ENCODE data around the gene SLC9A5. TPM values are rescaled to one million over a fixed set of nuclear protein-coding genes. Genes with fewer than 3 reads are reported as not detected.

Gene SLC9A5
- total RNA-seq, 4 donors from 2014 or later, result 0.19 TPM; not detected in 3

GRCh38 chr16:67201411-67202345 lies 47.1 kb upstream of the SLC9A5 start:
- H3K27ac ChIP-seq, result no peak overlapping the region
- no peak overlapping the region for H3K4me3 ChIP-seq
- no peaks in the 10 kb centered on the region for H3K9me3 ChIP-seq
- TF ChIP-seq CTCF (IDR thresholded peaks at IDR 0.05) (no peak), POLR2A (IDR thresholded peaks at IDR 0.05) (no peak)
- intact Hi-C loops (cut with DNase I), result no loop called here
- H3K4me1 ChIP-seq, result peaks cover 11 to 46% (median 15%) of the 10 kb centered on the region in 3 donors
- DNase-seq, result no peak
- peaks cover 41 to 81% (median 44%) of the 10 kb centered on the region in 3 donors for H3K36me3 ChIP-seq
- WGBS, 2 donors, result 90% methylated on average over 10 of the region's 40 CpGs; no CpG with 5 or more reads in 1 of the 2 donors
- no peaks in the 10 kb centered on the region for H3K27me3 ChIP-seq

- H3K36me3 ChIP-seq, result peaks cover 36 to 73% (median 37%) of the 10 kb centered on the region in 3 donors
- peaks cover 11 to 46% (median 15%) of the 10 kb centered on the region in 3 donors for H3K4me1 ChIP-seq
- no peaks in the 10 kb centered on the region for H3K9me3 ChIP-seq
- H3K4me3 ChIP-seq, result no peak overlapping the region
- H3K27ac ChIP-seq, result no peak overlapping the region
- no peak for TF ChIP-seq CTCF (IDR thresholded peaks at IDR 0.05)
- no peak for TF ChIP-seq POLR2A (IDR thresholded peaks at IDR 0.05)
- no peaks in the 10 kb centered on the region for H3K27me3 ChIP-seq
- no CpG with 5 or more reads among the region's 12 CpGs for WGBS, 2 donors
- no peak for DNase-seq
- intact Hi-C loops (cut with DNase I), result no loop called here
Observed at GRCh38 chr16:67202426-67202825, 46.4 kb upstream of the SLC9A5 start.

GRCh38 chr16:67202956-67203493 lies 45.8 kb upstream of the SLC9A5 start:
- H3K4me1 ChIP-seq, result peaks cover 11 to 46% (median 13%) of the 10 kb centered on the region in 3 donors
- H3K27me3 ChIP-seq, result no peaks in the 10 kb centered on the region
- no peak for DNase-seq
- WGBS, 2 donors, result 84 to 91% methylated on average over 6 to 9 of the region's 23 CpGs
- no peak overlapping the region for H3K27ac ChIP-seq
- H3K4me3 ChIP-seq, result no peak overlapping the region
- H3K36me3 ChIP-seq, result peaks cover 30 to 67% (median 31%) of the 10 kb centered on the region in 3 donors
- intact Hi-C loops (cut with DNase I), result no loop called here
- TF ChIP-seq POLR2A (IDR thresholded peaks at IDR 0.05) (no peak), CTCF (IDR thresholded peaks at IDR 0.05) (no peak)
- H3K9me3 ChIP-seq, result no peaks in the 10 kb centered on the region

- Histone ChIP-seq H3K27me3 (no peaks in the 10 kb centered on the region), H3K4me1 (peaks cover under 1 to 36% (median 2%) of the 10 kb centered on the region in 3 donors), H3K27ac (no peak overlapping the region), H3K36me3 (peaks cover 27 to 63% (median 28%) of the 10 kb centered on the region in 3 donors), H3K4me3 (no peak overlapping the region), H3K9me3 (no peaks in the 10 kb centered on the region)
- intact Hi-C loops (cut with DNase I), result no loop called here
- 40 to 57% methylated on average over 1 to 4 of the region's 4 CpGs for WGBS, 2 donors
- DNase-seq, result no peak
- TF ChIP-seq POLR2A (IDR thresholded peaks at IDR 0.05) (no peak), CTCF (IDR thresholded peaks at IDR 0.05) (no peak)
Observed at GRCh38 chr16:67204076-67204475, 44.7 kb upstream of the SLC9A5 start.

All from esophagus squamous epithelium (tissue), 5 donors.